Measurements from ENCODE around the gene AUNIP.

Gene AUNIP

DNA sequence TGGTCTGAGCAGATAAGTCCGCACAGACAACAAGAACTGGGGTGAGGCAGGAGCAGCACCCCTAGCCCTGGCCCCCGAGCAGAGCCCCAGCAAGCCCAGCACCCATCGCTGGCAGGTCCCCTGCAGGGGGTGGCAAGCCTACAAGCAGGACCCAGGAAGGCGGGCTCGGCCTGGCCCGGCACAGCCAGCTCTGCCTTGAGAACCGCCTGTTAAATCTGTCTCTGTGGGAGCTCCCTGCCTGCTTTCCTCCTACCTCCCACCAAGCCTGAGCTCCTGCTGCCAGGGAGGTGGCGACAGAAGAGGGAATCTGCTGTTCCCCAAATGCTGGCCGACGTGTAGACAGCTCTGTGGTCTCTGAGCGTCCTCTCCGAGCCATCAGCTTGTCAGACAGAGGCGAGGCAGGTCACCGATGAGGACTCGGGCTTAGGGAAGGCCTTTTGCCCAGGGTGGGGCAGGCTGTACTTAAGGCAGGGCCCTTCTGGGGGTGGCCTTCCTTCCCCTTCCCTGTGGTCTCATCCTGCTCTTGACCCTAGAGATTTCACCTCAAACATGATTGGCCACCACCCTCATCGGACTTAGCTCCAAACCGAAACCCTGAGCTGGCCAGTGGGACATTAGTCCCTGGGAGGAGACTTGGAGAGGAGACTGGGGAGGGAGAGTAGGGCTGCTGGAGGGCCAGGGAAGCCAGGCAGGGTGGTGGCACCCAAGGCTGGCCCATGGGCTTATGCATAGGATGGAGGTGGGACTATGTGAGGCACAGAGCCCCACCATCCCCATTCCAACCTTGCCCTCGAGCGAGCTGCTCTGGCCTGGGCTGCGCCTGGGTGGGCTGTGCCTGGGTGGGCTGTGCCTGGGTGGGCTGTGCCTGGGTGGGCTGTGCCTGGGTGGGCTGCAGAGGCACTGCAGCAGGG is 51.5 kb downstream of the AUNIP start:
- DNase-seq: no peak

- DNase-seq: no peak
Observed at GRCh38 chr1:25806418-25806817, 52.8 kb downstream of the AUNIP start.

GRCh38 chr1:25805863-25806225 is 53.4 kb downstream of the AUNIP start:
- no peak for DNase-seq

- no peak for DNase-seq
Observed at GRCh38 chr1:25804964-25805862, 54.0 kb downstream of the AUNIP start.

DNA sequence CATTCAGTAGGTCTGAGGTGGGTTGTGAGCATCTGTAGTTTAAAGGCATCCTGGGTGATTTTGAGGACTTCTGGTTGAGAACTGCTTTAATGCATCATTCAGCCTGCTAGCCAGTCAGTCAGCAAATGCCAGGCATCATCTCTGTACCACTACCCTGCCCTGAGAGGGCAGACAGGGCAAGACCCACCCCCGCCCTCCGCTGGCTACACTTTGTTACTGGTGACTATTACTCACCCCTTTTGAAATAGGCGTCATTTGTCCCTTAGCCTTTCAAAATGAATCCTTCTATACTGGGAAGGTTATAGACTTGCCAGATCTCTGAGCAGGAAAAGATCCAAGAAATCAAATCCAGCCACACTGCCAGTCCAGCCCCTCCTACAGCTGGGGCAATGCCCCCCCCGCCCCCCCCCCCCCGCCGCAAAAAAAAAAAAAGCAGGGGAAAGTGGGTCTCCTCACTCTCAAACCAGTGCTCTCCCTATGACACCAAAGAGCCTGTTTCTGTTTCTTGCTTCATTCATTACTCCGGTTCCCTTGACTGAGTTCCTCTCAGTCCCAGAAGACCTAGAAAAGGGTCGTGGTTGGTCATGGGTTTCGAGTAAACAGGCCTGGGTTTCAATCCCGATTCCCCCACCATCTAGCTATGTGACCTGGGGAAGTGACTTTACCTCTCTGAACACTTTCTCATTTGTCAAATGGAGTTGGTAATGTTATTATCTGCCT is 54.9 kb downstream of the AUNIP start:
- DNase-seq: no peak

DNA sequence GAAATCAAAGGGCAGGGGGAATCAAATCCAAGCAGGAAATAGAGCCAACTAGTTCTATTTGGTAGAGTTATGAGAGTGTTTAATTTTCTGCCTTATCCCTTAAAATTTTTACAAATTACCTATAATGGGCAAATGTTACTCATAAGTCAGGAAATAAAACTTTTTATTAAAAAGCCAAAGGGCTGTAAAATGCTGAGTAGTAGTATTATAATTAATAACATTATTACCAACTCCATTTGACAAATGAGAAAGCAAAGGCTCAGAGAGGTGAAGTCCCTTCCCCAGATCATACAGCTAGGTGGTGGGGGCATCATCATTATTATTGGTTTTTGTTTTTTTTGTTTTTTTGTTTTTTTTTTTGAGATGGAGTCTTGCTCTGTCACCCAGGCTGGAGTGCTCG is 55.9 kb downstream of the AUNIP start:
- no peak for DNase-seq

DNA sequence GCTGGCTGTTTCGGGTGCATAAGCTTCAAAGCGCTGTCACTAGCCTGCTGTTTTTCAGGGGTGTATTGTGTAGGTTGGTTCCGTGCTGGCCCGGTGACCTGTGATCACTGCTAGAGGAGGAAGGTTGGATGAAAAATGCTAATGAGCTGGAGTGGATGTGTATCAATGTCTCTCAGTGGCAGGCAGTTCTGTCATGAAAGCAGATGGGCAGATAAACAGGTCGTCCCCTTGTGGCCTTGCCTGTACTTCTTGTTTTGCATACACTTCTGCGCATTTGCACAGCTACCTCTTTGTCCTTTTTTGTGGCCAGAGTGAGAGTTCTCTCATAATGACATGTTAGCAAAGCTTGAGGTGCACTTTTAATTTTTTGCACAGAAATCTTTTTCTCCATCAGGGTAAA is 56.3 kb downstream of the AUNIP start:
- DNase-seq: no peak

GRCh38 chr1:25800703-25801377 is 58.4 kb downstream of the AUNIP start:
- no peak for DNase-seq

GRCh38 chr1:25799935-25800702 is 59.1 kb downstream of the AUNIP start, which contains the start of gene SELENON:
SELENON (plus strand) TSS chr1:25800193; CDS start chr1:25800231, 38 bp downstream.
- no peak for DNase-seq

DNA sequence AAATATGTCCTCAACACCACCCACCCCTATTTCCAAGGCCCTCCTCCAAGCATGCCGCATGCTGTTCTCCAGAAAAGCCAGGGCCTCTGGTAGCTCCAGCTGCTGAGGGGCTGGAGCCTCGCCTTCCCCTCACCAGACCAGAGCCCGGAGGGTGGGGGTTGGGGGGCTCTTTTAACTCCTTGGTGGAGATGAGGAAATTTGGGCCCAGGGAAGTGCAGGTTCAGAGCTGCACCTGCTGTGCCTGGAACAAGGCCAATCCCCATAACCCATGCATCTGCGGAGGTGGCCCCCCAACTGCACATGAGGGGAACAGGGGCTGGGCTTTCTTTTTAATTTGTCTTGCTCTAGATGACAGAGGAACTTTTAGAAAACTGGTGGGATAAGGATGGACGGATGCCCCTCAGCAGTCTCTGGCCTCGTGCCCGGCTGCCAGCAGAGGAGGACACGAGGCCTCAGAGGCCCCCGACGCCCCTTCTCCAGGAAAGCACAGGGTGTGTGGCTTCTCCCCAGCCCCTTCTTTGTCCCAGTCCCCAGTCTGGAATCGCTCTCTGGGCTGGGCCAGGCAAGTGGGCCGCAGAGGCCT is 59.8 kb downstream of the AUNIP start:
- no peak for DNase-seq

DNA sequence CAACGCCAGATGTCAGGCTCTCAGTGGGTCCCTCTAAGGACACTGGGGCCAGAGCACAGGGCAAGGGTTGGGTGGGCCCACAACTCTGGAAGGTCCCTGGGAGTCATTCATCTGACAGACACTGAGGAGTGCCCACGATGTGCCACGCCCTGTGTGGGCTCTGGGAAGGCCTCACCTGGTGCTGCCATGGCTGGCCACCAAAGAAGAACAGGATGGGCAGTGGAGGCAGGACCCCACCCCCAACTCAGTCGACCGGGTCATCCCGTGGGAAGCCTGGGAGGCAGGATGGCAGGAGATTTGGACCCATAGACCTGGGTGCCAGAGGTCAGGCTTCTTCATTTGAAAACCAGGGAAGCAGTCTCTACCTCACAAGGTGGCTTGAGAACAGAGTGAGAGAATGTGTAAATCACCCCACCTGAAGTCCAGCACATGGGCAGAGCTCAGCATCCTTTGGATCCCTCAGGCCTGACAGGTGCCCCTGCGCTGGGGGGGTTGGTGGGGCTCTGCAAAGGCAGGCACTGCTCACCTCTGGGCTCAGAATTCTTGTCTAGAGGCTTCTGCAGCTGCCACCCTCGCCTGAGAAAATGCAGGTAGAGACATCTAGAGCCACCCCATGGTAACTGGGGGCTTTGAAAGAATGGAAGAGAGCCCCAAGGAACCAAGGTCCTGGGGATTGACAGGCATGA is 60.4 kb downstream of the AUNIP start:
- no peak for DNase-seq

DNA sequence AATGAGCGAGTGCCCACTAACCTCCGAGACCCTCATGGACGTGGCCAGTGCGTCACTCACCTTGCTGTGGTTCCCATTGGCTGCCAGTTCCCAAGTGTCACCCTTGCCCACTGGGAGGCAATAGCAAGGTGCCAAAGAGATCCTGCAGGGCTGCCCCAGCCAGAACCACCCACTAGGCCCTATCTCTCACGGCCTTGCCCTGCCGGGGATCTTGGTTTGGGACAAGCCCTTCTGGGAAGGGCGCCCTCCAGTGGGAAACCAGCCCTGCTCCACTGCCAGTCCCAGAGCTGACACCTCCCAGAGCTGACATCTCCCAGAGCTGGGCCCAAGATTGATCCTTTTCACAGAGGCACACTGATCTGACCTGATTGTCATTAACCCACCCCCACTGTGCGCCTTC is 61.3 kb downstream of the AUNIP start:
- no peak for DNase-seq

DNA sequence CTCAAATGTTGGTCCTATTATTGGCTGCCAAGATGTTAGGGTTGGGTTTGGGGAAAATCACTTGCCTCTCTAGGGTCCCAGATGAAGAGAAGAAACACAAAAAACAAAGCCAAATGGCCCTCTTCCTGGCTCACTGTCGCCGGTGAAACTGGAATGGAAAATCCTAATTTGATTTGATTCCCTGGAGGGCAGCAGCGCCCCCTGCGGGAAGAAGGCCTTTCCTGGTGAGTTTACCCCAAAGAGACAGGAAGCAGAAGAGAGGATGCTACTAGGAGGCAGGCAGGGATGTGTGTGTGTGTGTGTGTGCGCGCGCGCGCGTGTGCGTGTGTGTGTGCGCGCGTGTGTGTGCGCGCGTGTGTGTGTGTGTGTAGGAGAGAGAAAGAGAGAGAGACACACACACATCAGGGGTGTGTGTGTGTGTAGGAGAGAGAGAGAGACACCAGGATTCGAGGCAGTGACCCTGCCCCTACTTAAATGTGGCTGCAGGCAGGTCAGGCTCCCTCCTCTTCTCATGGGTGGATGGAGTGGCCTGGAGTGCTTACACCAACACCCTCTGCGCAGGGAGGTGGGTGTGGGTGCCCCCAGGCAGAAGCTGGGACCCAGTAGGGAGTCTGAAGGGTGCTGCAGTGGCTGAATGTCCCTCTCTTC is 62.3 kb downstream of the AUNIP start:
- peak; percentile 72 for DNase-seq

DNA sequence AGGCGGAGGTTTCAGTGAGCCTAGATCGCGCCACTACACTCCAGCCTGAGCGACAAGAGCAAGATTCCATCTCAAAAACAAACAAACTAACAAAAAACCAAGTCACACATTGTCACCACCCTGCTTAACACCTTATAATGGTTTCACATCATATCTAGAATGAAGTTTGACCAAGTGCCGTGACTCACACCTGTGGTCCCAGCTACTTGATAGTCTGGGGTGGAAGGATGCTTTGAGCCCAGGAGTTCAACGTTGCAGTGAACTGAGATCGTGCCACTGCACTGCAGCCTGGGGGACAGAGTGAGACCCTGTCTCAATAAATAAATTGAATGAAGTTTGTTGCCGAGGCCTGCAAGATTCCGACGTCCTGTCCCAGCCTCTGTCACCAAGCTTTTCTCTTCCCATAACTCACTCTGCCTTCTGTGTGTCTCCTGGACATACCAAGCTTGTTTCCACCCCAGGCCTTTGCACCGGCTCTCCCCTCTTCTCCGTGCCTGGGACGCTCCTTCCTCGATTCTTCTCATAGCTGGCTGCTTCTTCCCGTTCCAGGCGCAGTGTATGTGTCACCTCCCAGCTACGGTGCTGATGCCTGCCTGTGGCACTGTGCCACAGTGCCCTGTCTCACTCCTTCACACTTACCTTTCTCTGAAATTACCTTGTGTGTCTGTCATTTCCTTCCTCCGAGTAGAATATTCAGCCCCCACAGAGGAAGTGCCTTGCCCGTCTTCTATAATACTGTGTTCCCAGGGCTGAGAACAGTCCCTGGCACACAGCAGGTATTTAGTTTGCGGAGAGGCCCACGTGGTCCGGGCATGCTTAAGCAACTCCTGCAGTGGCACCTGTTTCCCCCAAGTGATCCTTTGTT is 63.1 kb downstream of the AUNIP start:
- DNase-seq: peak; percentile 42

GRCh38 chr1:25795211-25795610 is 64.0 kb downstream of the AUNIP start:
- DNase-seq: no peak

GRCh38 chr1:25794325-25794724 is 64.9 kb downstream of the AUNIP start:
- no peak for DNase-seq

GRCh38 chr1:25793585-25794170 is 65.6 kb downstream of the AUNIP start:
- DNase-seq: no peak

DNA sequence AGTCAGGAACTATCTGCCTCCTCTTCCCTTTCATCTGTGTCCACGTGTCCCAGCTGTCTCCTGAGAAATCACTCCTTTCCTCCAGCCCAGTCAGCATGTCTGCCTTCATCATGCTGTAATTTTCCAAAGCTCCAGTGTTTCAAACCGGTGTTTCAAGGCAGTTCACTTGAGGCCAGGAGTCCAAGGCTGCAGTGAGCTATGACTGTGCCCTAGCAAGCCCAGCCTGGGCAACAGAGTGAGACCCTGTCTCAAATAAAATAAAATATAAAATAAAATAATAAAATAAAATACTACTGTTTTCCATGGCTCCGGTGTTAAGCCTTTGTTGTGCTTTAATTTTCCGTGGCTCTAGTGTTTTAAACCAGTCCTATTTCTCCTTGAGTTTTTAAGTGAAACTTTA is 67.1 kb downstream of the AUNIP start:
- DNase-seq: no peak

DNA sequence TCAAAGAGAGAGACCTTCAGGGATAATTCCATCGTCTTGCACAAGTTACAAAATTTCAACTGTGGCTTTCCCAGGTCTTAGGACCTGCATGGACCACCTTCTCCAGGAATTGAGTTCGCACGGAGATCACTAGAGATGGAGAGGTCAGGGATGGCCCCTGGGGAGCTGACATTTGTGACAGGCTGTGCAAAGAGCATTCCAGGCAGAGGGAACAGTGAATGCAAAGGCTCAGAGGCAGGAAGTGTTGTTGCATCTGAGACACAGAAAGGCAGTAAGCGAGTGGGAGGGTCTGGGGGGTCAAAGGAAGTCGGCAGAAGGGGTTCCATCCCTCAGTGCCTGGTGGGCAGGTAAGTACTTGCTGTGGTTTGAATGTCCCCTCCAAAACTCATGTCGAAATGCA is 68.8 kb downstream of the AUNIP start:
- no peak for DNase-seq
